ENCODE results near the gene RBM26.
A peak's percentile ranks its signal among the peaks of the same experiment; 100 is the strongest.

The RBM26 gene

DNA sequence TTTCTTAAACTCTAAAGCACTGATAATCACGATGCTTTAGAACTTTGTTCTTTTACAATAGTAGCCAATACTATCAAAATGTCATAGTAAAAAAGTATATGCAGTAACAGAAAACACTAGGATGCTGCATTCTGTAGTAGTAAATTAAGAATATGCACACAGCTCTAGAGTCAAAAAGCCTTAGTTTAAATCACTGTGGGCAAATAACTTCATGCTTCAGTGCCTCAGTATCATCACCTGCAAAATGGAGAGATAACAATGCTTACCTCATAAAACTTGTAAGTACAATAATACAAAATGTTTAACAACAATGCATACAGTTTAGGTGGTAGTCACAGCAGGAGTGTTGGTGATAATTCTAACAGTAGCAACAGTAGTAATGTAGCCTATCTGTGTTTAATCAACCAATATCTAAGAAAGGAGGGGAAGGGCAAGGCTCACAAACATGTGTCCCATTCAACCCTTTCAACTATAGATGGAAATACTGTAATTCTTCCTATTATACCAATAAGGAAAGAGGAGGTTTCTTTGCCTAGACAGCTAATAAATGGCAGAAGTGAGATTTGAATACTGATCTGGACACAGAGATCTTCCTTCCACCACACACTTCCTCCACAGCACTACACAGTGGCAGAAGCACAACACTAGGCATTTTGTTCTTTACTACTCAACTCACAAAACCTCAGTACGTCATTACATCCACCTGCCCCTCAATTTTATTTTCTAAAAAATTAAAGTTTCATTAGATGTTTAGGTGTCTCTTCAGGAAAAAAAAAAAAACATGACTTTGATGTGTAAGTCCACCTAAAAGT is 4.6 kb downstream of the RBM26 start:
- TF ChIP-seq, protein P1, sequence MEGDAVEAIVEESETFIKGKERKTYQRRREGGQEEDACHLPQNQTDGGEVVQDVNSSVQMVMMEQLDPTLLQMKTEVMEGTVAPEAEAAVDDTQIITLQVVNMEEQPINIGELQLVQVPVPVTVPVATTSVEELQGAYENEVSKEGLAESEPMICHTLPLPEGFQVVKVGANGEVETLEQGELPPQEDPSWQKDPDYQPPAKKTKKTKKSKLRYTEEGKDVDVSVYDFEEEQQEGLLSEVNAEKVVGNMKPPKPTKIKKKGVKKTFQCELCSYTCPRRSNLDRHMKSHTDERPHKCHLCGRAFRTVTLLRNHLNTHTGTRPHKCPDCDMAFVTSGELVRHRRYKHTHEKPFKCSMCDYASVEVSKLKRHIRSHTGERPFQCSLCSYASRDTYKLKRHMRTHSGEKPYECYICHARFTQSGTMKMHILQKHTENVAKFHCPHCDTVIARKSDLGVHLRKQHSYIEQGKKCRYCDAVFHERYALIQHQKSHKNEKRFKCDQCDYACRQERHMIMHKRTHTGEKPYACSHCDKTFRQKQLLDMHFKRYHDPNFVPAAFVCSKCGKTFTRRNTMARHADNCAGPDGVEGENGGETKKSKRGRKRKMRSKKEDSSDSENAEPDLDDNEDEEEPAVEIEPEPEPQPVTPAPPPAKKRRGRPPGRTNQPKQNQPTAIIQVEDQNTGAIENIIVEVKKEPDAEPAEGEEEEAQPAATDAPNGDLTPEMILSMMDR (IDR thresholded peaks at IDR 0.05; ENCODE audit: insufficient read depth, low read length, poor library complexity, severe bottlenecking) = peak; percentile 9
- no peak overlapping the region for H3K4me3 ChIP-seq (replicated peaks; ENCODE audit: low read depth, low read length)
- peaks cover 5% of the 10 kb centered on the region for H3K36me3 ChIP-seq (ENCODE audit: control insufficient read depth, insufficient read depth, low read length)
- DNase-seq (ENCODE audit: extremely low read depth, insufficient read length) = no peak
- no peaks in the 10 kb centered on the region for H3K27me3 ChIP-seq (replicated peaks; ENCODE audit: control insufficient read depth, insufficient read depth, low read length)

GRCh38 chr13:79398915-79399314 is 7.1 kb downstream of the RBM26 start:
- DNase-seq (ENCODE audit: extremely low read depth, insufficient read length) = no peak
- TF ChIP-seq, protein P1 (IDR thresholded peaks at IDR 0.05; ENCODE audit: insufficient read depth, low read length, poor library complexity, severe bottlenecking) = no peak
- no peak overlapping the region for H3K4me3 ChIP-seq (replicated peaks; ENCODE audit: low read depth, low read length)
- no peaks in the 10 kb centered on the region for H3K27me3 ChIP-seq (replicated peaks; ENCODE audit: control insufficient read depth, insufficient read depth, low read length)
- H3K36me3 ChIP-seq (ENCODE audit: control insufficient read depth, insufficient read depth, low read length) = peaks cover 5% of the 10 kb centered on the region

DNA sequence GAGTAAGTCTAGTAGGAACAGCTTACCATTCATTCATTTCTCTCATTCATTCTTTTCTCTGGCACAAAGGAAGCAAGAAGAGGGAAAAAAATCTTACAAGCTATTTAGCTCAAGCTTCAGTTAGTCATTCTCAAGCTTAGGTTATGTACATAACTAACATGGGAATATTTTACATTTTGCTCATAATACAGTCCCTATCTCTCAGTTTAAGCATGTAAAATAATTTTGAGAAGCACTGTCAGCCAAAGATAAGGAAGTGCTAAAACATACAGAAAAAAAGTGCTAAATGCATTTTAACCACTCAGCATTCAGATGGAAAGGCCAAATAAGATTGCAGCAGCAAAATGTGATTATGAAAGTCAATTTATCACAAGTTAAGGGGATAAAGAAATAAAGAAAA is 7.9 kb downstream of the RBM26 start:
- DNase-seq (ENCODE audit: extremely low read depth, insufficient read length) = no peak
- peaks cover 5% of the 10 kb centered on the region for H3K36me3 ChIP-seq (ENCODE audit: control insufficient read depth, insufficient read depth, low read length)
- H3K4me3 ChIP-seq (replicated peaks; ENCODE audit: low read depth, low read length) = no peak overlapping the region
- no peaks in the 10 kb centered on the region for H3K27me3 ChIP-seq (replicated peaks; ENCODE audit: control insufficient read depth, insufficient read depth, low read length)
- TF ChIP-seq, protein P1 (IDR thresholded peaks at IDR 0.05; ENCODE audit: insufficient read depth, low read length, poor library complexity, severe bottlenecking) = no peak

DNA sequence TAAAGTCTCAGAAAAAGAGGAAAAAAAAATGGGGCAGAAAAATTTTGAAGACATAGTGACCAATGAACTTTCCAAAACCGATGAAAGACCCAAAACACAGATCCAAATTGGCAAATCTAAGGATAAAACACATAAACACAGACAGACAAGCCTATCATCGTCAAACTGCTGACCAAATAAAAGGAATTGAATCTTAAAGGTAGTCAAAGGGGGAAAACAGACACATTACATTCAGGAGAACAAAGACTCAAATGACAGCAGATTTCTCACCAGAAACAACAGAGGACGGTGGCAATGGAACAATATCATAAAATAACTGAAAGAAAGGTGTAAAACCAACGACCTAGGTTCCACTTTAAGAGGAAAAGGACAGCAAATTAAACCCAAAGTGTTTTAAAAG is 10.2 kb downstream of the RBM26 start:
- no peak for DNase-seq (ENCODE audit: extremely low read depth, insufficient read length)
- TF ChIP-seq, protein P1 (IDR thresholded peaks at IDR 0.05; ENCODE audit: insufficient read depth, low read length, poor library complexity, severe bottlenecking) = no peak
- H3K27me3 ChIP-seq (replicated peaks; ENCODE audit: control insufficient read depth, insufficient read depth, low read length) = no peaks in the 10 kb centered on the region
- peaks cover 5% of the 10 kb centered on the region for H3K36me3 ChIP-seq (ENCODE audit: control insufficient read depth, insufficient read depth, low read length)
- H3K4me3 ChIP-seq (replicated peaks; ENCODE audit: low read depth, low read length) = no peak overlapping the region

GRCh38 chr13:79393564-79394249 is 12.3 kb downstream of the RBM26 start:
- Histone ChIP-seq H3K4me3 (replicated peaks; ENCODE audit: low read depth, low read length) (no peak overlapping the region; the same call in 1 of the 2 replicates), H3K36me3 (ENCODE audit: control insufficient read depth, insufficient read depth, low read length) (peaks cover 3% of the 10 kb centered on the region), H3K27me3 (replicated peaks; ENCODE audit: control insufficient read depth, insufficient read depth, low read length) (no peaks in the 10 kb centered on the region)
- TF ChIP-seq, protein P1 (IDR thresholded peaks at IDR 0.05; ENCODE audit: insufficient read depth, low read length, poor library complexity, severe bottlenecking) = no peak
- peak; percentile 47 for DNase-seq (ENCODE audit: extremely low read depth, insufficient read length)
